ENCODE results near the gene HOOK1. TPM values are rescaled to one million over a fixed set of nuclear protein-coding genes. Genes with fewer than 3 reads are reported as not detected.

HOOK1 gene
- total RNA-seq, 1 experiment from 2014 or later = 33.8 TPM

GRCh38 chr1:59831529-59831928 is 16.8 kb downstream of the HOOK1 start:
- DNase-seq (ENCODE audit: low spot score) (no peak), ATAC-seq (no peak)
- ChIA-PET POLR2A (no interaction called here), CTCF (no interaction called here)
- H3K27me3 Mint-ChIP-seq (ENCODE audit: low read depth) = no peaks in the 10 kb centered on the region
- H3K9me3 Mint-ChIP-seq = no peaks in the 10 kb centered on the region
- H3K36me3 Mint-ChIP-seq = peaks cover 21% of the 10 kb centered on the region
- no peak overlapping the region; the same call in 1 of the 2 replicates for H3K27ac Mint-ChIP-seq
- 0 out of 2 replicates have a peak, but pooled peaks cover 3% of the 10 kb centered on the region for H3K4me1 Mint-ChIP-seq
- TF ChIP-seq ESRRA (CRISPR knock-in tag; IDR thresholded peaks at IDR 0.05; ENCODE audit: borderline replicate concordance) (no peak), ETV6 (CRISPR knock-in tag; IDR thresholded peaks at IDR 0.05) (no peak), NFE2L1 (CRISPR knock-in tag; IDR thresholded peaks at IDR 0.05) (no peak), TEAD1 (CRISPR knock-in tag; IDR thresholded peaks at IDR 0.05) (no peak), JAZF1 (CRISPR knock-in tag; IDR thresholded peaks at IDR 0.05) (no peak), NR2C2 (CRISPR knock-in tag; IDR thresholded peaks at IDR 0.05) (no peak)
- TF ChIP-seq, protein P1, sequence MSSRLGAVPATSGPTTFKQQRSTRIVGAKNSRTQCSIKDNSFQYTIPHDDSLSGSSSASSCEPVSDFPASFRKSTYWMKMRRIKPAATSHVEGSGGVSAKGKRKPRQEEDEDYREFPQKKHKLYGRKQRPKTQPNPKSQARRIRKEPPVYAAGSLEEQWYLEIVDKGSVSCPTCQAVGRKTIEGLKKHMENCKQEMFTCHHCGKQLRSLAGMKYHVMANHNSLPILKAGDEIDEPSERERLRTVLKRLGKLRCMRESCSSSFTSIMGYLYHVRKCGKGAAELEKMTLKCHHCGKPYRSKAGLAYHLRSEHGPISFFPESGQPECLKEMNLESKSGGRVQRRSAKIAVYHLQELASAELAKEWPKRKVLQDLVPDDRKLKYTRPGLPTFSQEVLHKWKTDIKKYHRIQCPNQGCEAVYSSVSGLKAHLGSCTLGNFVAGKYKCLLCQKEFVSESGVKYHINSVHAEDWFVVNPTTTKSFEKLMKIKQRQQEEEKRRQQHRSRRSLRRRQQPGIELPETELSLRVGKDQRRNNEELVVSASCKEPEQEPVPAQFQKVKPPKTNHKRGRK (CRISPR knock-in tag; IDR thresholded peaks at IDR 0.05; ENCODE audit: borderline replicate concordance) = no peak
- H3K4me3 Mint-ChIP-seq = no peak overlapping the region

DNA sequence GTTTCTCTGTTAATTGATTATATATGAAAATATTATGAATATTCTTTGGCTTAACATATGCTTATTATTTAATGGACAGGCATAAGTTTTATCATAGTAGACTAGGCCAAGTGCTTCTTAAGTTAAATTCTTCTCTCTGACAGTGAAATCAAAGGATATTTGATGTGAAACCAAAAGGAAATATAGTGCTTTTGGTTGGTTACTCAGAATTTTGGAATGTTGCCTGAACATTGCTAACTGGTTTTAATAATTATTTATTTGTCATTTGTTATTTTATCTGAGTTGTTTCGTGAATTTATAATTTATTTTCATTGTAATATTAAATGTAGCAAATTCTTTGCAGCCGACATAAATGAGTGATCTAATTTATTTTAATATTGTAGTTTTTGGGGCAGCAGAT is 18.3 kb downstream of the HOOK1 start:
- DNase-seq (ENCODE audit: low spot score) (no peak), ATAC-seq (no peak)
- H3K36me3 Mint-ChIP-seq = peaks cover 28% of the 10 kb centered on the region
- 0 out of 2 replicates have a peak, but pooled peaks cover 3% of the 10 kb centered on the region for H3K4me1 Mint-ChIP-seq
- peaks cover 3% of the 10 kb centered on the region; the same call in 1 of the 2 replicates for H3K9me3 Mint-ChIP-seq
- H3K27me3 Mint-ChIP-seq (ENCODE audit: low read depth) = no peaks in the 10 kb centered on the region
- no peak overlapping the region for H3K27ac Mint-ChIP-seq
- H3K4me3 Mint-ChIP-seq = no peak overlapping the region
- POLR2A ChIA-PET = no interaction called here
- CTCF ChIA-PET = no interaction called here
- TF ChIP-seq, protein P2, sequence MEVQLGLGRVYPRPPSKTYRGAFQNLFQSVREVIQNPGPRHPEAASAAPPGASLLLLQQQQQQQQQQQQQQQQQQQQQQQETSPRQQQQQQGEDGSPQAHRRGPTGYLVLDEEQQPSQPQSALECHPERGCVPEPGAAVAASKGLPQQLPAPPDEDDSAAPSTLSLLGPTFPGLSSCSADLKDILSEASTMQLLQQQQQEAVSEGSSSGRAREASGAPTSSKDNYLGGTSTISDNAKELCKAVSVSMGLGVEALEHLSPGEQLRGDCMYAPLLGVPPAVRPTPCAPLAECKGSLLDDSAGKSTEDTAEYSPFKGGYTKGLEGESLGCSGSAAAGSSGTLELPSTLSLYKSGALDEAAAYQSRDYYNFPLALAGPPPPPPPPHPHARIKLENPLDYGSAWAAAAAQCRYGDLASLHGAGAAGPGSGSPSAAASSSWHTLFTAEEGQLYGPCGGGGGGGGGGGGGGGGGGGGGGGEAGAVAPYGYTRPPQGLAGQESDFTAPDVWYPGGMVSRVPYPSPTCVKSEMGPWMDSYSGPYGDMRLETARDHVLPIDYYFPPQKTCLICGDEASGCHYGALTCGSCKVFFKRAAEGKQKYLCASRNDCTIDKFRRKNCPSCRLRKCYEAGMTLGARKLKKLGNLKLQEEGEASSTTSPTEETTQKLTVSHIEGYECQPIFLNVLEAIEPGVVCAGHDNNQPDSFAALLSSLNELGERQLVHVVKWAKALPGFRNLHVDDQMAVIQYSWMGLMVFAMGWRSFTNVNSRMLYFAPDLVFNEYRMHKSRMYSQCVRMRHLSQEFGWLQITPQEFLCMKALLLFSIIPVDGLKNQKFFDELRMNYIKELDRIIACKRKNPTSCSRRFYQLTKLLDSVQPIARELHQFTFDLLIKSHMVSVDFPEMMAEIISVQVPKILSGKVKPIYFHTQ (CRISPR knock-in tag; IDR thresholded peaks at IDR 0.05) = no peak
- TF ChIP-seq, protein P3, sequence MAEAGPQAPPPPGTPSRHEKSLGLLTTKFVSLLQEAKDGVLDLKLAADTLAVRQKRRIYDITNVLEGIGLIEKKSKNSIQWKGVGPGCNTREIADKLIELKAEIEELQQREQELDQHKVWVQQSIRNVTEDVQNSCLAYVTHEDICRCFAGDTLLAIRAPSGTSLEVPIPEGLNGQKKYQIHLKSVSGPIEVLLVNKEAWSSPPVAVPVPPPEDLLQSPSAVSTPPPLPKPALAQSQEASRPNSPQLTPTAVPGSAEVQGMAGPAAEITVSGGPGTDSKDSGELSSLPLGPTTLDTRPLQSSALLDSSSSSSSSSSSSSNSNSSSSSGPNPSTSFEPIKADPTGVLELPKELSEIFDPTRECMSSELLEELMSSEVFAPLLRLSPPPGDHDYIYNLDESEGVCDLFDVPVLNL (CRISPR knock-in tag; IDR thresholded peaks at IDR 0.05; ENCODE audit: borderline replicate concordance, low read depth) = no peak
- TF ChIP-seq ATF1 (CRISPR knock-in tag; IDR thresholded peaks at IDR 0.05) (no peak), CREM (CRISPR knock-in tag; IDR thresholded peaks at IDR 0.05) (no peak), NFYB (CRISPR knock-in tag; conservative IDR thresholded peaks at IDR 0.05; ENCODE audit: low read depth) (no peak), NFE2L1 (CRISPR knock-in tag; IDR thresholded peaks at IDR 0.05) (no peak), ZNF423 (CRISPR knock-in tag; IDR thresholded peaks at IDR 0.05) (no peak), HMGA2 (CRISPR knock-in tag; IDR thresholded peaks at IDR 0.05) (no peak), AFF4 (CRISPR knock-in tag; IDR thresholded peaks at IDR 0.05; ENCODE audit: borderline replicate concordance) (no peak), IRF1 (CRISPR knock-in tag; IDR thresholded peaks at IDR 0.05) (no peak)
- TF ChIP-seq, protein P4, sequence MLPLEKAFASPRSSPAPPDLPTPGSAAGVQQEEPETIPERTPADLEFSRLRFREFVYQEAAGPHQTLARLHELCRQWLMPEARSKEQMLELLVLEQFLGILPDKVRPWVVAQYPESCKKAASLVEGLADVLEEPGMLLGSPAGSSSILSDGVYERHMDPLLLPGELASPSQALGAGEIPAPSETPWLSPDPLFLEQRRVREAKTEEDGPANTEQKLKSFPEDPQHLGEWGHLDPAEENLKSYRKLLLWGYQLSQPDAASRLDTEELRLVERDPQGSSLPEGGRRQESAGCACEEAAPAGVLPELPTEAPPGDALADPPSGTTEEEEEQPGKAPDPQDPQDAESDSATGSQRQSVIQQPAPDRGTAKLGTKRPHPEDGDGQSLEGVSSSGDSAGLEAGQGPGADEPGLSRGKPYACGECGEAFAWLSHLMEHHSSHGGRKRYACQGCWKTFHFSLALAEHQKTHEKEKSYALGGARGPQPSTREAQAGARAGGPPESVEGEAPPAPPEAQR (CRISPR knock-in tag; IDR thresholded peaks at IDR 0.05) = no peak
- TF ChIP-seq, protein P1 (CRISPR knock-in tag; IDR thresholded peaks at IDR 0.05; ENCODE audit: borderline replicate concordance) = no peak
- TF ChIP-seq, protein P5, sequence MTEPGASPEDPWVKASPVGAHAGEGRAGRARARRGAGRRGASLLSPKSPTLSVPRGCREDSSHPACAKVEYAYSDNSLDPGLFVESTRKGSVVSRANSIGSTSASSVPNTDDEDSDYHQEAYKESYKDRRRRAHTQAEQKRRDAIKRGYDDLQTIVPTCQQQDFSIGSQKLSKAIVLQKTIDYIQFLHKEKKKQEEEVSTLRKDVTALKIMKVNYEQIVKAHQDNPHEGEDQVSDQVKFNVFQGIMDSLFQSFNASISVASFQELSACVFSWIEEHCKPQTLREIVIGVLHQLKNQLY (CRISPR knock-in tag; IDR thresholded peaks at IDR 0.05) = no peak
